ENCODE results near the gene LMTK3. TPM values are rescaled to one million over a fixed set of nuclear protein-coding genes. Genes with fewer than 3 reads are reported as not detected.

The LMTK3 gene
- total and polyA plus RNA-seq, 2 of the 13 experiments (the other 11 are each of a cell fraction or from before 2014, with no cell fraction given) = 0.18 to 0.29 TPM

- 0 out of 2 replicates have a peak, but pooled peaks have one; percentile 13 for TF ChIP-seq ZBTB40 (IDR thresholded peaks at IDR 0.05)
- peak; percentile 61; the same call in 1 of the 2 replicates for TF ChIP-seq ZBTB40 (CRISPR knock-in tag; IDR thresholded peaks at IDR 0.05)
- no peak for TF ChIP-seq ZFP62 (CRISPR knock-in tag; IDR thresholded peaks at IDR 0.05)
- TF ChIP-seq NONO (IDR thresholded peaks at IDR 0.05) = no peak
- peak; percentile 53; the same call in 1 of the 2 replicates for TF ChIP-seq NONO (CRISPR knock-in tag; conservative IDR thresholded peaks at IDR 0.05)
- TF ChIP-seq ZNF382 (CRISPR knock-in tag; IDR thresholded peaks at IDR 0.05; ENCODE audit: borderline replicate concordance) = no peak
- no peak for TF ChIP-seq NFIB (CRISPR knock-in tag; IDR thresholded peaks at IDR 0.05; ENCODE audit: borderline replicate concordance)
- 0 out of 2 replicates have a peak, but pooled peaks have one; percentile 49 for TF ChIP-seq E2F1 (CRISPR knock-in tag; IDR thresholded peaks at IDR 0.05)
- no peak for TF ChIP-seq ZNF7 (CRISPR knock-in tag; IDR thresholded peaks at IDR 0.05)
- no peak for TF ChIP-seq STAG1 (CRISPR knock-in tag; IDR thresholded peaks at IDR 0.05)
- TF ChIP-seq ZNF124 (CRISPR knock-in tag; IDR thresholded peaks at IDR 0.05) = no peak
- no peak for TF ChIP-seq SP140L (CRISPR knock-in tag; IDR thresholded peaks at IDR 0.05; ENCODE audit: borderline replicate concordance)
- no peak for TF ChIP-seq PAWR (CRISPR knock-in tag; IDR thresholded peaks at IDR 0.05; ENCODE audit: borderline replicate concordance)
- peak; percentile 48; the same call in 1 of the 2 replicates for TF ChIP-seq ZBTB43 (CRISPR knock-in tag; conservative IDR thresholded peaks at IDR 0.05)
- peak; percentile 89 for TF ChIP-seq GABPB1 (CRISPR knock-in tag; IDR thresholded peaks at IDR 0.05)
- no peak for TF ChIP-seq MTA1 (CRISPR knock-in tag; IDR thresholded peaks at IDR 0.05; ENCODE audit: borderline replicate concordance)
- no peak for TF ChIP-seq ZNF296 (CRISPR knock-in tag; conservative IDR thresholded peaks at IDR 0.05)
- no peak for TF ChIP-seq KLF11 (CRISPR knock-in tag; IDR thresholded peaks at IDR 0.05)
- 0 out of 2 replicates have a peak, but pooled peaks have one; percentile 61 for TF ChIP-seq ZNF33B (CRISPR knock-in tag; IDR thresholded peaks at IDR 0.05)
- no peak for TF ChIP-seq MYNN (CRISPR knock-in tag; IDR thresholded peaks at IDR 0.05; ENCODE audit: low read depth)
- TF ChIP-seq PHF8 (CRISPR knock-in tag; IDR thresholded peaks at IDR 0.05) = peak; percentile 79
Measured at GRCh38 chr19:48469289-48469881, 42.2 kb downstream of the LMTK3 start, which contains the start of gene CYTH2 (continued).

All from HepG2 (cell line).